ENCODE results near the gene ZBTB7A.

DNA sequence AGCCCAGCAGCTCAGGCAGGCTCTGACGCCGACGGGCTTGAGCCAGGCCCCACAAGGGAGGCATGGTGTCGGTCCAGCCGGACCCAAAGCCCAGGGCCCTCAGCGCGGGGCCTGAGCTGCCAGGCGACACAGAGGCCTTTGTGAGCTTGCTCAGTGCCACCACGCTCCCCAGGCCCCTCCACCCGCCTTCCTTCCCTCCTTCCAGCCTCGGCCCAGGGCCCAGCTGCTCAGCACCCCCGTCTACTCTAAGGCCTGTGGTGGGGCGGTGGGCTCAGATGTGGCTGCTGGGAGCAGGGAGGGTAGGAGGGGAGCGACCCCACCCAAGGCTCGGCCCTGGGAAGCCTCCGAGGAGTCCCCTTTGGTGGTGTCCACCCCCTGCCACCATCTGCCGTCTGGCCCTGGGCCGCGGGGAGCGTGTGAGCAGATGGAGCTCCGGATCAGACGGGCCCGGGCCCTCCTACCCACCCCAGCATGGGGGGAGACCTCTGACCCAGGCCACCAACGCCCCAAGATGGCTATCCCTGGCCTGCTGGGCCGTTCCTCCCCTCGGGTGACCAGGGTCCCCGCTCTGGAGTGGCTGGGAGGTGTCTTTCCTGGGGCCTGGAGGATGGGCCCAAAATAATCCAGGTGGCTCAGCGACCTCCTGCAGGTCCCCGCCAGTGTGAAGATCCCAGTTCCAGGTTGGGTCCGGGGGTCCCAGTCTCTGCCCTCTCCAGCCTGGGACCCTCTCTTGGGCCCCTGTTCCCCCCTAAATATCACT is 7.8 kb downstream of the ZBTB7A start:
- TF ChIP-seq HOXA7 (CRISPR knock-in tag; IDR thresholded peaks at IDR 0.05) (no peak), CBX8 (IDR thresholded peaks at IDR 0.05) (no peak)

All from A549 (cell line).